Prostate gland (tissue), 2 donors: ENCODE results near the gene PANK1.

Experiments
- CTCF ChIP-seq, 4 experiments: fragments of 200-600 bp in 2 of 4; fragments of 450-650 bp in 2 of 4; sonication (generic) in 2 of 4; IDR thresholded peaks; 1 replicate in 3 of 4; 2 replicates in 1 of 4; pipeline ENCODE4 v1.5.1; 2016 to 2019; ENCODE audit warnings: antibody characterized with exemption in 4 of 4, mild to moderate bottlenecking in 2 of 4, moderate library complexity in 2 of 4
- POLR2A ChIP-seq: fragments of 450-650 bp; IDR thresholded peaks from one replicate; pipeline ENCODE4 v1.6.1; 2016; ENCODE audit warnings: antibody characterized with exemption, mild to moderate bottlenecking
- POLR2AphosphoS5 ChIP-seq: sonication (generic); formaldehyde crosslinking; IDR thresholded peaks from one replicate; pipeline ENCODE4 v1.6.1; 2017; ENCODE audit warnings: antibody characterized with exemption

- no peak for TF ChIP-seq CTCF (IDR thresholded peaks at IDR 0.05)
- TF ChIP-seq POLR2A = no peak
- TF ChIP-seq POLR2AphosphoS5 = no peak
These were observed 104.6 kb downstream of the PANK1 start for GRCh38 chr10:89540420-89540949.
